Esophagus squamous epithelium (tissue), 5 donors: ENCODE data around the gene FETUB. TPM values are rescaled to one million over a fixed set of nuclear protein-coding genes. Genes with fewer than 3 reads are reported as not detected.

ENCODE experiments used
- DNase-seq: peaks from one replicate; lab custom pipeline; 2025; lab: John Stamatoyannopoulos, UW
- H3K27ac ChIP-seq, 4 donors: fragments of 200-600 bp; sonication (generic); one replicate each; pipeline ENCODE4 v1.5.1; 2016 to 2019; ENCODE audit warnings: mild to moderate bottlenecking in 1 of 4
- H3K27me3 ChIP-seq, 4 donors: fragments of 200-600 bp; sonication (generic); 1 replicate in 3 of 4; 2 replicates in 1 of 4; pipeline versions ENCODE4 v1.5.1 to v1.6.0; 2017 to 2021; ENCODE audit warnings: antibody characterized with exemption in 1 of 4
- H3K36me3 ChIP-seq, 3 donors: fragments of 200-600 bp; sonication (generic); one replicate each; pipeline ENCODE4 v1.5.1; 2016 to 2019
- H3K4me1 ChIP-seq, 3 donors: fragments of 200-600 bp; sonication (generic); one replicate each; pipeline ENCODE4 v1.5.1; 2017 to 2019
- H3K4me3 ChIP-seq, 4 donors: fragments of 200-600 bp; sonication (generic); 1 replicate in 3 of 4; 2 replicates in 1 of 4; pipeline ENCODE4 v1.5.1; 2016 to 2019; ENCODE audit warnings: mild to moderate bottlenecking in 2 of 4, moderate library complexity in 1 of 4
- H3K9me3 ChIP-seq, 3 donors: fragments of 200-600 bp; sonication (generic); one replicate each; pipeline ENCODE4 v1.5.1; 2016 to 2019
- CTCF ChIP-seq, 6 experiments: fragments of 450-650 bp in 4 of 6; fragments of 200-600 bp in 2 of 6; sonication (generic) in 2 of 6; IDR thresholded peaks; one replicate each; pipeline ENCODE4 v1.5.1; 2016 to 2019; ENCODE audit warnings: antibody characterized with exemption in 6 of 6, mild to moderate bottlenecking in 4 of 6, moderate library complexity in 4 of 6
- POLR2A ChIP-seq, 4 donors: fragments of 450-650 bp; IDR thresholded peaks; one replicate each; pipeline ENCODE4 v1.6.1; 2017; ENCODE audit warnings: antibody characterized with exemption in 4 of 4, mild to moderate bottlenecking in 4 of 4, moderate library complexity in 3 of 4
- WGBS, 2 donors: methylation state at CpG; one replicate each; pipeline ENCODE4 v1.1.5; 2018; 5-methylcytosine and 5-hydroxymethylcytosine counted together
- intact Hi-C: fragments of 100-400 bp; cut with DNase I; formaldehyde crosslinking; loops from one replicate; pipeline ENCODE4 v1.15.0; 2022
- total RNA-seq, 4 donors: library from RNA; depleted of rRNA; stranded (reverse); fragments of >200 nt; gene quantifications; one replicate each; pipeline ENCODE4 v1.1.0, GENCODE V29; 2016
- donor health status: DM: yes; HTN: yes; CAD: no.

Gene FETUB
- total RNA-seq, 4 donors from 2014 or later: 0.26 to 23.3 (median 5.0) TPM

GRCh38 chr3:186646841-186647240 is 6.6 kb downstream of the FETUB start:
- TF ChIP-seq POLR2A (IDR thresholded peaks at IDR 0.05) (no peak), CTCF (IDR thresholded peaks at IDR 0.05) (no peak)
- WGBS, 2 donors: 63 to 74% methylated on average over 1 of the region's 1 CpG

GRCh38 chr3:186648851-186649250 is 8.7 kb downstream of the FETUB start:
- intact Hi-C loops: no loop called here
- TF ChIP-seq CTCF (IDR thresholded peaks at IDR 0.05): no peak
- 91 to 100% methylated on average over 1 of the region's 1 CpG for WGBS, 2 donors

More at GRCh38 chr3:186646841-186647240, 6.6 kb downstream of the FETUB start:
- Histone ChIP-seq H3K27ac (no peak overlapping the region), H3K27me3 (no peaks in the 10 kb centered on the region), H3K4me3 (no peak overlapping the region), H3K4me1 (peaks cover 0 to 38% (median 14%) of the 10 kb centered on the region in 3 donors), H3K9me3 (no peaks in the 10 kb centered on the region), H3K36me3 (no peaks in the 10 kb centered on the region)
- no peak for DNase-seq
- intact Hi-C loops: no loop called here

GRCh38 chr3:186651678-186652215 is 11.5 kb downstream of the FETUB start:
- peak overlapping the region in 1 of 4 donors; percentile 16 for H3K27ac ChIP-seq
- DNase-seq: no peak
- no peaks in the 10 kb centered on the region for H3K9me3 ChIP-seq
- intact Hi-C loops: no loop called here
- H3K36me3 ChIP-seq: no peaks in the 10 kb centered on the region
- TF ChIP-seq POLR2A (IDR thresholded peaks at IDR 0.05) (no peak), CTCF (IDR thresholded peaks at IDR 0.05) (no peak)
- no peaks in the 10 kb centered on the region for H3K27me3 ChIP-seq
- H3K4me1 ChIP-seq: peaks cover 0 to 7% (median 0%) of the 10 kb centered on the region in 3 donors
- WGBS, 2 donors: 47 to 64% methylated on average over 3 of the region's 3 CpGs
- no peak overlapping the region for H3K4me3 ChIP-seq

More at GRCh38 chr3:186648851-186649250, 8.7 kb downstream of the FETUB start:
- no peak overlapping the region for H3K27ac ChIP-seq
- H3K27me3 ChIP-seq: no peaks in the 10 kb centered on the region
- no peak for DNase-seq
- peaks cover 0 to 22% (median 6%) of the 10 kb centered on the region in 3 donors for H3K4me1 ChIP-seq
- no peaks in the 10 kb centered on the region for H3K9me3 ChIP-seq
- H3K36me3 ChIP-seq: no peaks in the 10 kb centered on the region
- no peak overlapping the region for H3K4me3 ChIP-seq

- DNase-seq: no peak
- H3K27me3 ChIP-seq: no peaks in the 10 kb centered on the region
- intact Hi-C loops: no loop called here
- no peak overlapping the region for H3K27ac ChIP-seq
- TF ChIP-seq CTCF (IDR thresholded peaks at IDR 0.05) (no peak), POLR2A (IDR thresholded peaks at IDR 0.05) (no peak)
- H3K4me1 ChIP-seq: peaks cover 0 to 7% (median 0%) of the 10 kb centered on the region in 3 donors
- no peak overlapping the region for H3K4me3 ChIP-seq
- no peaks in the 10 kb centered on the region for H3K36me3 ChIP-seq
- H3K9me3 ChIP-seq: no peaks in the 10 kb centered on the region
- 76 to 88% methylated on average over 7 of the region's 7 CpGs for WGBS, 2 donors
These were observed 13.0 kb downstream of the FETUB start for GRCh38 chr3:186653080-186653707.

- Histone ChIP-seq H3K27me3 (no peaks in the 10 kb centered on the region), H3K9me3 (no peaks in the 10 kb centered on the region), H3K27ac (no peak overlapping the region), H3K36me3 (no peaks in the 10 kb centered on the region), H3K4me3 (no peak overlapping the region), H3K4me1 (peaks cover 0 to 7% (median 0%) of the 10 kb centered on the region in 3 donors)
- TF ChIP-seq POLR2A (IDR thresholded peaks at IDR 0.05): no peak
- TF ChIP-seq CTCF (IDR thresholded peaks at IDR 0.05): peak in 1 of 6 experiments; percentile 17
- no peak for DNase-seq
- WGBS, 2 donors: 30 to 53% methylated on average over 6 of the region's 6 CpGs
- intact Hi-C loops: no loop called here
These were observed 13.8 kb downstream of the FETUB start for GRCh38 chr3:186653984-186654383.
